GM12874 (cell line): ENCODE data around the gene MAD1L1.

Experiments
- CTCF ChIP-seq: IDR thresholded peaks from 2 replicates; pipeline ENCODE4 v1.5.1; 2011; ENCODE audit warnings: low read depth, mild to moderate bottlenecking, control low read depth, low read length, moderate library complexity; ENCODE audit not compliant: insufficient read depth

MAD1L1 gene

GRCh38 chr7:2041496-2042367, 191.0 kb downstream of the MAD1L1 start:
- no peak for TF ChIP-seq CTCF

GRCh38 chr7:2040893-2041270, 191.9 kb downstream of the MAD1L1 start:
- no peak for TF ChIP-seq CTCF

- TF ChIP-seq CTCF: no peak
Measured at GRCh38 chr7:2040201-2040892, 192.4 kb downstream of the MAD1L1 start.

- TF ChIP-seq CTCF: no peak
Measured at GRCh38 chr7:2038931-2039728, 193.6 kb downstream of the MAD1L1 start.

GRCh38 chr7:2037808-2038522, 194.8 kb downstream of the MAD1L1 start:
- no peak for TF ChIP-seq CTCF

- TF ChIP-seq CTCF: no peak
Measured at GRCh38 chr7:2037301-2037807, 195.4 kb downstream of the MAD1L1 start.
